ENCODE results near the gene PTGFR.

PTGFR gene

DNA sequence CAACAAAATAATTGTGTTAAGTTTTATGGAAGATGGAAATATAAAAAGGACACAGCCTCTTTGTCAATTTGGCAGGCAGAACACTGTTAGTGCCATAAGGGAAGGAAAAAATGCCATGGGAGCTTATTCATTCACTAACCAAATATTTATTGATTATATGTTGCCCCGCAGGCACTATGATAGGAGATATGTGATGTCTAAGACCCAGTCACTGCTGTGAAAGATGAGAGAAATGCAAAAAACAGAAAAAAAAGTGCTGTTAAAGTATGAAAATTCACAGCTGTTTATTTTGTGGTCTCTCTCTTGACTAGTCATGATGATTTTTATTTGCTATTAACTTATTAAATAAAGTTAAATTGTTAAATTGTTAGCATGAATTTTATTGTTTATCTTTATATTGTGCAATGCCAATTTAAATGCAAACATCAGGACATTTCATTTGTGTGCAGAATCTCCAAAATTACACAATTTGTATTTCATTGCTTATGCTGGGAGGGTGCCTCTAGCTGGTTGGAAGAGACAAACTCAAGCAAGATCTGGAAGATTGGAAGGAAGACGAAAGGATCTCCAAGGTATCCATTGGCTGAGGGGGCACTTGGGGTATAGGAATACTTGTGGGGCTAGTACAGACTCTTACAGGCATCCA lies 17.8 kb upstream of the PTGFR start (continued):
- TF ChIP-seq ZNF221 (tag by site-specific recombination; IDR thresholded peaks at IDR 0.05; ENCODE audit: borderline replicate concordance), result no peak
- no peak for TF ChIP-seq ZNF169 (tag by site-specific recombination; IDR thresholded peaks at IDR 0.05)

DNA sequence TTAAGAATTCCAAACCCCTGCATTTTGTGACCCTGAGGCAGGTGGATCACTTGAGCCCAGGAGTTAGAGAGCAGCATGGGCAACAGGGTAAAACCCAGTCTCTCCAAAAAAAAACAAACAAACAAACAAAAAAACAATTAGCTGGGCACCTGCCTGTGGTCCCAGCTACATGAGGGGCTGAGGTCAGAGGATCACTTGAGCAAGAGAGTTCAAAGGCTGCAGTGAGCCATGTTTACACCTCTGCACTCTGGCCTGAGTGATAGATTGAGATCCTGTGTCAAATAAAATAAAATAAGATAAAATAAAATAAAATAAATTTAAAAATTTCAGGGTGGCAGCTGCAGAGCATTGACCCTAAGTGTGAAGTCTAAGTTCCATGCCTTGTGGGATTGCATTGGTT lies 16.7 kb upstream of the PTGFR start:
- no peak for TF ChIP-seq ZIC2 (tag by site-specific recombination; IDR thresholded peaks at IDR 0.05)
- TF ChIP-seq, protein P1, sequence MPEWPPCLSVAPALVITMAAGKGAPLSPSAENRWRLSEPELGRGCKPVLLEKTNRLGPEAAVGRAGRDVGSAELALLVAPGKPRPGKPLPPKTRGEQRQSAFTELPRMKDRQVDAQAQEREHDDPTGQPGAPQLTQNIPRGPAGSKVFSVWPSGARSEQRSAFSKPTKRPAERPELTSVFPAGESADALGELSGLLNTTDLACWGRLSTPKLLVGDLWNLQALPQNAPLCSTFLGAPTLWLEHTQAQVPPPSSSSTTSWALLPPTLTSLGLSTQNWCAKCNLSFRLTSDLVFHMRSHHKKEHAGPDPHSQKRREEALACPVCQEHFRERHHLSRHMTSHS (tag by site-specific recombination; IDR thresholded peaks at IDR 0.05), result no peak
- TF ChIP-seq ZFP3 (tag by site-specific recombination; IDR thresholded peaks at IDR 0.05; ENCODE audit: low read depth), result no peak
- no peak for TF ChIP-seq ZNF776 (tag by site-specific recombination; IDR thresholded peaks at IDR 0.05; ENCODE audit: borderline replicate concordance)
- TF ChIP-seq ZNF157 (tag by site-specific recombination; IDR thresholded peaks at IDR 0.05), result no peak
- TF ChIP-seq PRDM1 (tag by site-specific recombination; IDR thresholded peaks at IDR 0.05), result no peak
- TF ChIP-seq, protein P2, sequence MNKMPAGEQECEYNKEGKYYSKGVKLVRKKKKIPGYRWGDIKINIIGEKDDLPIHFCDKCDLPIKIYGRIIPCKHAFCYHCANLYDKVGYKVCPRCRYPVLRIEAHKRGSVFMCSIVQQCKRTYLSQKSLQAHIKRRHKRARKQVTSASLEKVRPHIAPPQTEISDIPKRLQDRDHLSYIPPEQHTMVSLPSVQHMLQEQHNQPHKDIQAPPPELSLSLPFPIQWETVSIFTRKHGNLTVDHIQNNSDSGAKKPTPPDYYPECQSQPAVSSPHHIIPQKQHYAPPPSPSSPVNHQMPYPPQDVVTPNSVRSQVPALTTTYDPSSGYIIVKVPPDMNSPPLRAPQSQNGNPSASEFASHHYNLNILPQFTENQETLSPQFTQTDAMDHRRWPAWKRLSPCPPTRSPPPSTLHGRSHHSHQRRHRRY (tag by site-specific recombination; IDR thresholded peaks at IDR 0.05), result no peak
- no peak for TF ChIP-seq ZNF423 (tag by site-specific recombination; IDR thresholded peaks at IDR 0.05)
- TF ChIP-seq, protein P3, sequence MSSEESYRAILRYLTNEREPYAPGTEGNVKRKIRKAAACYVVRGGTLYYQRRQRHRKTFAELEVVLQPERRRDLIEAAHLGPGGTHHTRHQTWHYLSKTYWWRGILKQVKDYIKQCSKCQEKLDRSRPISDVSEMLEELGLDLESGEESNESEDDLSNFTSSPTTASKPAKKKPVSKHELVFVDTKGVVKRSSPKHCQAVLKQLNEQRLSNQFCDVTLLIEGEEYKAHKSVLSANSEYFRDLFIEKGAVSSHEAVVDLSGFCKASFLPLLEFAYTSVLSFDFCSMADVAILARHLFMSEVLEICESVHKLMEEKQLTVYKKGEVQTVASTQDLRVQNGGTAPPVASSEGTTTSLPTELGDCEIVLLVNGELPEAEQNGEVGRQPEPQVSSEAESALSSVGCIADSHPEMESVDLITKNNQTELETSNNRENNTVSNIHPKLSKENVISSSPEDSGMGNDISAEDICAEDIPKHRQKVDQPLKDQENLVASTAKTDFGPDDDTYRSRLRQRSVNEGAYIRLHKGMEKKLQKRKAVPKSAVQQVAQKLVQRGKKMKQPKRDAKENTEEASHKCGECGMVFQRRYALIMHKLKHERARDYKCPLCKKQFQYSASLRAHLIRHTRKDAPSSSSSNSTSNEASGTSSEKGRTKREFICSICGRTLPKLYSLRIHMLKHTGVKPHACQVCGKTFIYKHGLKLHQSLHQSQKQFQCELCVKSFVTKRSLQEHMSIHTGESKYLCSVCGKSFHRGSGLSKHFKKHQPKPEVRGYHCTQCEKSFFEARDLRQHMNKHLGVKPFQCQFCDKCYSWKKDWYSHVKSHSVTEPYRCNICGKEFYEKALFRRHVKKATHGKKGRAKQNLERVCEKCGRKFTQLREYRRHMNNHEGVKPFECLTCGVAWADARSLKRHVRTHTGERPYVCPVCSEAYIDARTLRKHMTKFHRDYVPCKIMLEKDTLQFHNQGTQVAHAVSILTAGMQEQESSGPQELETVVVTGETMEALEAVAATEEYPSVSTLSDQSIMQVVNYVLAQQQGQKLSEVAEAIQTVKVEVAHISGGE (tag by site-specific recombination; conservative IDR thresholded peaks at IDR 0.05; ENCODE audit: low read depth), result no peak
- no peak for TF ChIP-seq ZNF792 (tag by site-specific recombination; IDR thresholded peaks at IDR 0.05)
- Histone ChIP-seq H3K9me3 (ENCODE audit: control insufficient read depth, insufficient read depth, low read depth, low read length) (no peaks in the 10 kb centered on the region), H3K27ac (ENCODE audit: extremely low read depth, low read depth, low read length) (no peak overlapping the region), H3K36me3 (ENCODE audit: control insufficient read depth in 2 of 2, insufficient read depth in 1 of 2, low read length in 2 of 2) (no peaks in the 10 kb centered on the region), H3K4me1 (ENCODE audit: control insufficient read depth, insufficient read depth, low read length) (no peaks in the 10 kb centered on the region), H3K4me3 (ENCODE audit: low read depth, low read length) (no peak overlapping the region)
- ChIA-PET CTCF (no interaction called here), POLR2A (no interaction called here)

DNA sequence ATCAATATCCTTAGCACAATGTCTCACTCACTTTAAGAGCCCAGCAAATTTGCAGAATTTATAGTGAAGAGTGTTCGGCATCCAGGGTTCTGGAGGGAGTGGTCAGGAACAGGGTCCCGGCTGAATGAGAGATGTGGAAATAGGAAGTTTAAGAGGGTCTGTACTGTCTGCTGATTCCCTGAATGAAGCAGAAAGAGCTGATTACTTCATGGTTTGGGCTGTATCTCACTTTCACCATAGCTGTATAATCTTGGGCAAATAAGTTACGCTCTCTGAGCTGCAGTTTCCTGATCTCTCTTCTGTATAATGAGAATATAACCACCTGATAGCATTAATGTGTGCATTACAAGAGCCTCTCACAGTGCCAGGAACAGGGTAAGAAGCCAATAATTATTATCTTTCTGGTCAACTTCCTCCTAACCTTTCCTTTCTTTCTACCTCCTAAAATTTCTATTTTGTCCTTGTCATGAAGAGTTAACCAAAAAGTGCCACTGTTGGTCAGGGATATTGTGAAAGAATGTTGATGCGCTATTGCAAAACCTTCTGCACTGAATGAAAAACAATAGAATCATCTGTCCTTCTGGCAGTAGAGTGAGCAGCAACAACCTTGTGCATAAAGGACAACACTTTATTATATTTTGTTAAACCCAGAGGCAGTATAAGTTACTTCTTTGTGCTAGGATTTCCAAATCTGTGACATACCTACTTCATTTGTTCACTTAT lies 14.7 kb upstream of the PTGFR start:
- no peak overlapping the region for H3K27ac ChIP-seq (ENCODE audit: extremely low read depth, low read depth, low read length)
- POLR2A ChIA-PET, result no interaction called here
- no peaks in the 10 kb centered on the region for H3K4me1 ChIP-seq (ENCODE audit: control insufficient read depth, insufficient read depth, low read length)
- no peak overlapping the region for H3K4me3 ChIP-seq (ENCODE audit: low read depth, low read length)
- no peaks in the 10 kb centered on the region for H3K36me3 ChIP-seq (ENCODE audit: control insufficient read depth in 2 of 2, insufficient read depth in 1 of 2, low read length in 2 of 2)
- CTCF ChIA-PET, result no interaction called here
- no peaks in the 10 kb centered on the region for H3K9me3 ChIP-seq (ENCODE audit: control insufficient read depth, insufficient read depth, low read depth, low read length)
- TF ChIP-seq, protein P1 (tag by site-specific recombination; IDR thresholded peaks at IDR 0.05), result no peak
- TF ChIP-seq ZNF768 (tag by site-specific recombination; IDR thresholded peaks at IDR 0.05) (no peak), ZNF433 (tag by site-specific recombination; IDR thresholded peaks at IDR 0.05; ENCODE audit: low read depth) (no peak), ZNF561 (tag by site-specific recombination; IDR thresholded peaks at IDR 0.05; ENCODE audit: borderline replicate concordance) (no peak), KLF10 (tag by site-specific recombination; IDR thresholded peaks at IDR 0.05) (no peak), ZNF48 (tag by site-specific recombination; IDR thresholded peaks at IDR 0.05) (no peak)
- TF ChIP-seq, protein P4, sequence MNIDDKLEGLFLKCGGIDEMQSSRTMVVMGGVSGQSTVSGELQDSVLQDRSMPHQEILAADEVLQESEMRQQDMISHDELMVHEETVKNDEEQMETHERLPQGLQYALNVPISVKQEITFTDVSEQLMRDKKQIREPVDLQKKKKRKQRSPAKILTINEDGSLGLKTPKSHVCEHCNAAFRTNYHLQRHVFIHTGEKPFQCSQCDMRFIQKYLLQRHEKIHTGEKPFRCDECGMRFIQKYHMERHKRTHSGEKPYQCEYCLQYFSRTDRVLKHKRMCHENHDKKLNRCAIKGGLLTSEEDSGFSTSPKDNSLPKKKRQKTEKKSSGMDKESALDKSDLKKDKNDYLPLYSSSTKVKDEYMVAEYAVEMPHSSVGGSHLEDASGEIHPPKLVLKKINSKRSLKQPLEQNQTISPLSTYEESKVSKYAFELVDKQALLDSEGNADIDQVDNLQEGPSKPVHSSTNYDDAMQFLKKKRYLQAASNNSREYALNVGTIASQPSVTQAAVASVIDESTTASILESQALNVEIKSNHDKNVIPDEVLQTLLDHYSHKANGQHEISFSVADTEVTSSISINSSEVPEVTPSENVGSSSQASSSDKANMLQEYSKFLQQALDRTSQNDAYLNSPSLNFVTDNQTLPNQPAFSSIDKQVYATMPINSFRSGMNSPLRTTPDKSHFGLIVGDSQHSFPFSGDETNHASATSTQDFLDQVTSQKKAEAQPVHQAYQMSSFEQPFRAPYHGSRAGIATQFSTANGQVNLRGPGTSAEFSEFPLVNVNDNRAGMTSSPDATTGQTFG (tag by site-specific recombination; IDR thresholded peaks at IDR 0.05; ENCODE audit: borderline replicate concordance), result no peak
- TF ChIP-seq, protein P5, sequence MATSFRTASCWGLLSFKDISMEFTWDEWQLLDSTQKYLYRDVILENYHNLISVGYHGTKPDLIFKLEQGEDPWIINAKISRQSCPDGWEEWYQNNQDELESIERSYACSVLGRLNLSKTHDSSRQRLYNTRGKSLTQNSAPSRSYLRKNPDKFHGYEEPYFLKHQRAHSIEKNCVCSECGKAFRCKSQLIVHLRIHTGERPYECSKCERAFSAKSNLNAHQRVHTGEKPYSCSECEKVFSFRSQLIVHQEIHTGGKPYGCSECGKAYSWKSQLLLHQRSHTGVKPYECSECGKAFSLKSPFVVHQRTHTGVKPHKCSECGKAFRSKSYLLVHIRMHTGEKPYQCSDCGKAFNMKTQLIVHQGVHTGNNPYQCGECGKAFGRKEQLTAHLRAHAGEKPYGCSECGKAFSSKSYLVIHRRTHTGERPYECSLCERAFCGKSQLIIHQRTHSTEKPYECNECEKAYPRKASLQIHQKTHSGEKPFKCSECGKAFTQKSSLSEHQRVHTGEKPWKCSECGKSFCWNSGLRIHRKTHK (tag by site-specific recombination; IDR thresholded peaks at IDR 0.05), result no peak
- TF ChIP-seq, protein P6, sequence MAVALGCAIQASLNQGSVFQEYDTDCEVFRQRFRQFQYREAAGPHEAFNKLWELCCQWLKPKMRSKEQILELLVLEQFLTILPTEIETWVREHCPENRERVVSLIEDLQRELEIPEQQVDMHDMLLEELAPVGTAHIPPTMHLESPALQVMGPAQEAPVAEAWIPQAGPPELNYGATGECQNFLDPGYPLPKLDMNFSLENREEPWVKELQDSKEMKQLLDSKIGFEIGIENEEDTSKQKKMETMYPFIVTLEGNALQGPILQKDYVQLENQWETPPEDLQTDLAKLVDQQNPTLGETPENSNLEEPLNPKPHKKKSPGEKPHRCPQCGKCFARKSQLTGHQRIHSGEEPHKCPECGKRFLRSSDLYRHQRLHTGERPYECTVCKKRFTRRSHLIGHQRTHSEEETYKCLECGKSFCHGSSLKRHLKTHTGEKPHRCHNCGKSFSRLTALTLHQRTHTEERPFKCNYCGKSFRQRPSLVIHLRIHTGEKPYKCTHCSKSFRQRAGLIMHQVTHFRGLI (tag by site-specific recombination; IDR thresholded peaks at IDR 0.05), result no peak

All from HEK293 (cell line).